Smooth muscle cell (in vitro differentiated cells): Measurements from ENCODE around the gene ZKSCAN5. TPM values are rescaled to one million over a fixed set of nuclear protein-coding genes. Genes with fewer than 3 reads are reported as not detected.
"Not testable (repeated sequence)": the region's sequence is repeated elsewhere in the genome, so short reads cannot be mapped to it uniquely, and the experiment has no call there.

Experiments
- DNase-seq: peaks from one replicate; lab custom pipeline; 2025; ENCODE audit not compliant: unreplicated experiment; lab: John Stamatoyannopoulos, UW
- H2AFZ ChIP-seq: fragments of 200-600 bp; sonication (generic); 2 replicates; pipeline ENCODE4 v1.6.0; 2016; ENCODE audit warnings: antibody characterized with exemption, low read depth, mild to moderate bottlenecking
- H3F3A ChIP-seq: fragments of 200-600 bp; sonication (generic); 2 replicates; pipeline ENCODE4 v1.6.0; 2017; ENCODE audit warnings: antibody characterized with exemption, low read depth
- H3K27ac ChIP-seq: fragments of 200-600 bp; sonication (generic); 2 replicates; pipeline ENCODE4 v1.5.1; 2016; ENCODE audit warnings: low read depth, mild to moderate bottlenecking
- H3K27me3 ChIP-seq: fragments of 200-600 bp; sonication (generic); 2 replicates; pipeline ENCODE4 v1.6.1; 2016; ENCODE audit warnings: low read depth, mild to moderate bottlenecking
- H3K36me3 ChIP-seq: fragments of 200-600 bp; sonication (generic); 2 replicates; pipeline ENCODE4 v1.5.1; 2016; ENCODE audit warnings: low read depth
- H3K4me1 ChIP-seq: fragments of 200-600 bp; sonication (generic); 2 replicates; pipeline ENCODE4 v1.5.1; 2016; ENCODE audit warnings: low read depth
- H3K4me2 ChIP-seq: fragments of 200-600 bp; sonication (generic); 2 replicates; pipeline ENCODE4 v1.6.0; 2016; ENCODE audit warnings: mild to moderate bottlenecking
- H3K4me3 ChIP-seq: fragments of 200-600 bp; sonication (generic); 2 replicates; pipeline ENCODE4 v1.5.1; 2016; ENCODE audit warnings: mild to moderate bottlenecking
- H3K79me2 ChIP-seq: fragments of 200-600 bp; sonication (generic); 2 replicates; pipeline ENCODE4 v1.6.0; 2016; ENCODE audit warnings: low read depth, mild to moderate bottlenecking
- H3K9ac ChIP-seq: fragments of 200-600 bp; sonication (generic); 2 replicates; pipeline ENCODE4 v1.6.0; 2016; ENCODE audit warnings: low read depth
- H3K9me3 ChIP-seq: fragments of 200-600 bp; sonication (generic); replicated peaks from 2 replicates; pipeline ENCODE4 v1.5.1; 2016; ENCODE audit warnings: low read depth
- H4K20me1 ChIP-seq: fragments of 200-600 bp; sonication (generic); 2 replicates; pipeline ENCODE4 v1.6.0; 2016; ENCODE audit warnings: low read depth
- WGBS: methylation state at CpG from one replicate; pipeline ENCODE4 v1.1.7; 2016; ENCODE audit warnings: low lambda C conversion rate; 5-methylcytosine and 5-hydroxymethylcytosine counted together
- polyA plus RNA-seq: library from polyadenylated mRNA; unstranded; fragments of >200 nt; fragmentation: Nextera tagmentation; extraction: Ambion mirVana; gene quantifications from 2 replicates; pipeline ENCODE4 v1.2.1, GENCODE V29; 2016
- total RNA-seq: library from RNA; depleted of rRNA; stranded (reverse); fragments of >200 nt; gene quantifications from 2 replicates; pipeline ENCODE4 v1.2.3, GENCODE V29; 2014
- TF ChIP-seq, protein P1 (sequence below): fragments of 200-600 bp; sonication (generic); IDR thresholded peaks from 2 replicates; pipeline ENCODE4 v1.5.1; 2017; ENCODE audit warnings: borderline replicate concordance, mild to moderate bottlenecking, antibody characterized with exemption; ENCODE audit not compliant: insufficient read depth, poor library complexity, severe bottlenecking

ZKSCAN5 gene
- total and polyA plus RNA-seq, 2 experiments from 2014 or later: 7.6 to 16.5 TPM

- peak overlapping the region; percentile 98 for H3K27ac ChIP-seq
- H3F3A ChIP-seq: peaks cover 29% of the 10 kb centered on the region
- H3K9me3 ChIP-seq: no peaks in the 10 kb centered on the region
- peaks cover 49% of the 10 kb centered on the region for H4K20me1 ChIP-seq
- peaks cover 19% of the 10 kb centered on the region for H3K4me1 ChIP-seq
- H3K4me3 ChIP-seq: no peak overlapping the region
- WGBS: 90% methylated on average over 2 of the region's 2 CpGs
- peak overlapping the region; percentile 31 for H3K9ac ChIP-seq
- peaks cover 65% of the 10 kb centered on the region for H3K79me2 ChIP-seq
- no peak for DNase-seq
- no peaks in the 10 kb centered on the region for H3K27me3 ChIP-seq
- TF ChIP-seq, protein P1, sequence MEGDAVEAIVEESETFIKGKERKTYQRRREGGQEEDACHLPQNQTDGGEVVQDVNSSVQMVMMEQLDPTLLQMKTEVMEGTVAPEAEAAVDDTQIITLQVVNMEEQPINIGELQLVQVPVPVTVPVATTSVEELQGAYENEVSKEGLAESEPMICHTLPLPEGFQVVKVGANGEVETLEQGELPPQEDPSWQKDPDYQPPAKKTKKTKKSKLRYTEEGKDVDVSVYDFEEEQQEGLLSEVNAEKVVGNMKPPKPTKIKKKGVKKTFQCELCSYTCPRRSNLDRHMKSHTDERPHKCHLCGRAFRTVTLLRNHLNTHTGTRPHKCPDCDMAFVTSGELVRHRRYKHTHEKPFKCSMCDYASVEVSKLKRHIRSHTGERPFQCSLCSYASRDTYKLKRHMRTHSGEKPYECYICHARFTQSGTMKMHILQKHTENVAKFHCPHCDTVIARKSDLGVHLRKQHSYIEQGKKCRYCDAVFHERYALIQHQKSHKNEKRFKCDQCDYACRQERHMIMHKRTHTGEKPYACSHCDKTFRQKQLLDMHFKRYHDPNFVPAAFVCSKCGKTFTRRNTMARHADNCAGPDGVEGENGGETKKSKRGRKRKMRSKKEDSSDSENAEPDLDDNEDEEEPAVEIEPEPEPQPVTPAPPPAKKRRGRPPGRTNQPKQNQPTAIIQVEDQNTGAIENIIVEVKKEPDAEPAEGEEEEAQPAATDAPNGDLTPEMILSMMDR: no peak
- no peak overlapping the region for H3K4me2 ChIP-seq
- H3K36me3 ChIP-seq: peaks cover 21% of the 10 kb centered on the region
- H2AFZ ChIP-seq: no peak overlapping the region
Measured at GRCh38 chr7:99561737-99562051, 57.2 kb downstream of the ZKSCAN5 start.

GRCh38 chr7:99562114-99562784, 57.8 kb downstream of the ZKSCAN5 start:
- Histone ChIP-seq H3K4me1 (peaks cover 15% of the 10 kb centered on the region), H3K27me3 (no peaks in the 10 kb centered on the region), H3K9me3 (no peaks in the 10 kb centered on the region), H2AFZ (no peak overlapping the region), H4K20me1 (peaks cover 53% of the 10 kb centered on the region), H3K36me3 (peaks cover 21% of the 10 kb centered on the region), H3K79me2 (peaks cover 64% of the 10 kb centered on the region), H3K4me3 (no peak overlapping the region), H3F3A (peaks cover 29% of the 10 kb centered on the region), H3K27ac (peak overlapping the region; percentile 98), H3K9ac (peak overlapping the region; percentile 90), H3K4me2 (peak overlapping the region; percentile 77)
- no peak for DNase-seq
- TF ChIP-seq, protein P1: no peak
- 74% methylated on average over 9 of the region's 9 CpGs for WGBS

GRCh38 chr7:99562832-99563231, 58.4 kb downstream of the ZKSCAN5 start:
- Histone ChIP-seq H3K9ac (peak overlapping the region; percentile 90), H2AFZ (no peak overlapping the region), H3K4me2 (peak overlapping the region; percentile 80), H4K20me1 (peaks cover 59% of the 10 kb centered on the region), H3K9me3 (no peaks in the 10 kb centered on the region), H3K4me1 (peaks cover 11% of the 10 kb centered on the region), H3K4me3 (no peak overlapping the region), H3K36me3 (peaks cover 21% of the 10 kb centered on the region), H3F3A (peaks cover 24% of the 10 kb centered on the region), H3K27ac (peak overlapping the region; percentile 98), H3K79me2 (peaks cover 59% of the 10 kb centered on the region), H3K27me3 (no peaks in the 10 kb centered on the region)
- WGBS: 0% methylated on average over 2 of the region's 2 CpGs
- TF ChIP-seq, protein P1: no peak
- DNase-seq: no peak

DNA sequence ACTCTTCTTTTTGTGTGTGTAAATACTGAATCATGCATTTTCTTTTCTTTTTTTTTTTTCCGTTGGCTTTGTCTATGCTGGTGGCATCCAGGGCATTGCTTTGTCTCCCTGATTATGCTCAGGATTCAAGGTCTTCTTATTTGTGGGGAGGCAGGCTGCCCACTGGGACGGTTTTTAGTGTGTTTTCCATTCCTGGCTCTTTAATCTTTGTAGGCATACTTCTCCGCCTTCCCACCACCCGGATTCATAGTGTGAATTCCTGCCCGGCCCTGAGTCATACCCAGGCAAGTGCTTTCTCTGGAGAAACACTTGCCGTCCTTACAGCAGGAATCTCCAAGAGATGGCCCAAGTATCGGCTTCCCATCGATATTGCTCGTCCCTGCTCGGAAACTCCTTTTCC, 59.2 kb downstream of the ZKSCAN5 start:
- H3K79me2 ChIP-seq: peaks cover 67% of the 10 kb centered on the region
- DNase-seq: no peak
- peak overlapping the region; percentile 80 for H3K4me2 ChIP-seq
- H3F3A ChIP-seq: peaks cover 25% of the 10 kb centered on the region
- TF ChIP-seq, protein P1: no peak
- peak overlapping the region; percentile 88 for H3K9ac ChIP-seq
- H2AFZ ChIP-seq: no peak overlapping the region
- peaks cover 21% of the 10 kb centered on the region for H3K36me3 ChIP-seq
- no peak overlapping the region for H3K4me3 ChIP-seq
- peak overlapping the region; percentile 98 for H3K27ac ChIP-seq
- H4K20me1 ChIP-seq: peaks cover 67% of the 10 kb centered on the region
- 26% methylated on average over 10 of the region's 10 CpGs for WGBS
- peaks cover 11% of the 10 kb centered on the region for H3K4me1 ChIP-seq
- no peaks in the 10 kb centered on the region for H3K27me3 ChIP-seq
- H3K9me3 ChIP-seq: no peaks in the 10 kb centered on the region

DNA sequence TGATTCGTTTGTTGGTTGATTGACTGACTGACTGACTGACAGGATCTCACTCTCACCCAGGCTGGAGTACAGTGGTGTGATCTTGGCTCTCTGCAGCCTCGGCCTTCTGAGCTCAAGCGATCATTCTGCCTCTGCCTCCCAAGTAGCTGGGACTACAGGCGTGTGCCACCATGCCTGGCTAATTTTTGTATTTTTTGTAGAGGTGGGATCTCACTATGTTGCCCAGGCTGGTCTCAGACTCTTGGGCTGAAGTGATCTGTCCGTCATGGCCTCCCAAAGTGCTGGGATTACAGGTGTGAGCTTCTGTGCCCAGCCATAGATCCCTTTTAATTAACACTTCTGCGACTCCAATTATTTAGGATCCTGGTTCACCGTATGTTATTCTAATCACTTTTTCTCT, 64.3 kb downstream of the ZKSCAN5 start:
- H3K79me2 ChIP-seq: peaks cover 51% of the 10 kb centered on the region
- not testable (repeated sequence) for H3K4me3 ChIP-seq, H3K4me1 ChIP-seq, H3K9me3 ChIP-seq, H3K4me2 ChIP-seq, H3K27me3 ChIP-seq, H3K27ac ChIP-seq, H3K9ac ChIP-seq, H2AFZ ChIP-seq, DNase-seq
- WGBS: 95% methylated on average over 7 of the region's 7 CpGs
- H4K20me1 ChIP-seq: peaks cover 89% of the 10 kb centered on the region
- peaks cover 25% of the 10 kb centered on the region for H3K36me3 ChIP-seq
- peaks cover 10% of the 10 kb centered on the region for H3F3A ChIP-seq
